ENCODE measurements around the gene PIK3R2.

DNA sequence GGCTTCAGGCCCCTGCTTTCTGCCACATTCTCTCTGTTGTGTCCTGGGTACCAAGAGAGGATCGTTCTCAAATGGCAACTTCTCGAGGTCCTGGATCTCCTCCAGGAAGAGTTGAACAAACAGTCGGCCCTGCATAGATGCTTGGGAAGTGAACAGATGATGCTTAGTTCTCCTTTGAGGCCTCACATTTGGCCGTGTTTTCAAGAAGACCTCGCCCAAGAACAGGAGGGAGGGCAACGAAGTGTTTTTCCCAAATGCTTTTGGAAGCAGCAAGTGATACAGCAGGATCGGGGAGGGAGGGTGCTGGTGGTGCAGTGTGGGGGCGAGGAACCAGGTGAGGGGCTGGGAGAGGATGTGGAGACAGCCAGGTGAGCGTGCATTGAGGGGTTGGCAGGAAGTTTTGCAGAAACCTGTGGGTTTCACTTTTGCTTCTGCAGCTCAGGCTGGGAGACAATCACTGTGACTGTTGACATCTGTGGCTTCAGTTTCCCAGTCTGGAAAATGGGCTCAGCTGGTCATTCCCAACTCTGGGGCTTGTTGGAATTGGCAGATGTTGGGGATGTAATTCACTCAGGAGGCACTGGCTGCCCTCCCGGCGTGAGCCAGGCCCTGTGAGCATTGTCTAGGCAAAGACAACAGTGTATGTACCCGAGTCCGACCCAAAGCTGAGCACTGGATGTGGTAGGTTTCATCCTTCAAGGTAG is 33.8 kb upstream of the PIK3R2 start:
- TF ChIP-seq EP300 (IDR thresholded peaks at IDR 0.05) (no peak), POLR2A (IDR thresholded peaks at IDR 0.05) (no peak)
- TF ChIP-seq, protein P1, sequence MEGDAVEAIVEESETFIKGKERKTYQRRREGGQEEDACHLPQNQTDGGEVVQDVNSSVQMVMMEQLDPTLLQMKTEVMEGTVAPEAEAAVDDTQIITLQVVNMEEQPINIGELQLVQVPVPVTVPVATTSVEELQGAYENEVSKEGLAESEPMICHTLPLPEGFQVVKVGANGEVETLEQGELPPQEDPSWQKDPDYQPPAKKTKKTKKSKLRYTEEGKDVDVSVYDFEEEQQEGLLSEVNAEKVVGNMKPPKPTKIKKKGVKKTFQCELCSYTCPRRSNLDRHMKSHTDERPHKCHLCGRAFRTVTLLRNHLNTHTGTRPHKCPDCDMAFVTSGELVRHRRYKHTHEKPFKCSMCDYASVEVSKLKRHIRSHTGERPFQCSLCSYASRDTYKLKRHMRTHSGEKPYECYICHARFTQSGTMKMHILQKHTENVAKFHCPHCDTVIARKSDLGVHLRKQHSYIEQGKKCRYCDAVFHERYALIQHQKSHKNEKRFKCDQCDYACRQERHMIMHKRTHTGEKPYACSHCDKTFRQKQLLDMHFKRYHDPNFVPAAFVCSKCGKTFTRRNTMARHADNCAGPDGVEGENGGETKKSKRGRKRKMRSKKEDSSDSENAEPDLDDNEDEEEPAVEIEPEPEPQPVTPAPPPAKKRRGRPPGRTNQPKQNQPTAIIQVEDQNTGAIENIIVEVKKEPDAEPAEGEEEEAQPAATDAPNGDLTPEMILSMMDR (IDR thresholded peaks at IDR 0.05), result no peak
